IPS DF 6.9 (cell line): Measurements from ENCODE around the gene PBX3.
A peak's percentile ranks its signal among the peaks of the same experiment; 100 is the strongest.

ENCODE experiments used
- DNase-seq: peaks from one replicate; pipeline ENCODE4 v3.0.0-alpha.2; 2013; ENCODE audit warnings: low read depth, low spot score
- H3K27ac ChIP-seq: one replicate; pipeline ENCODE4 v1.5.1; 2013; ENCODE audit warnings: low read length, control low read depth
- H3K27me3 ChIP-seq: 2 replicates; pipeline ENCODE4 v1.6.1; 2013; ENCODE audit warnings: mild to moderate bottlenecking, low read length; ENCODE audit not compliant: control insufficient read depth, insufficient read depth
- H3K36me3 ChIP-seq: 2 replicates; pipeline ENCODE4 v1.6.1; 2013; ENCODE audit warnings: low read length; ENCODE audit not compliant: control insufficient read depth, insufficient read depth
- H3K4me1 ChIP-seq: 2 replicates; pipeline ENCODE4 v1.6.1; 2013; ENCODE audit warnings: low read length; ENCODE audit not compliant: control insufficient read depth, insufficient read depth
- H3K4me3 ChIP-seq: 2 replicates; pipeline ENCODE4 v1.5.1; 2013; ENCODE audit warnings: mild to moderate bottlenecking, low read length
- H3K9me3 ChIP-seq: 2 replicates; pipeline ENCODE4 v1.6.1; 2013; ENCODE audit warnings: low read length, inconsistent platforms; ENCODE audit not compliant: control insufficient read depth, insufficient read depth
- WGBS: extraction: QIAGEN DNeasy Blood & Tissue Kit; methylation state at CpG from one replicate; pipeline ENCODE4 v1.1.7; 2013; ENCODE audit warnings: mixed read lengths, missing lambda C conversion rate; ENCODE audit not compliant: insufficient read length, insufficient coverage; 5-methylcytosine and 5-hydroxymethylcytosine counted together

Gene PBX3

DNA sequence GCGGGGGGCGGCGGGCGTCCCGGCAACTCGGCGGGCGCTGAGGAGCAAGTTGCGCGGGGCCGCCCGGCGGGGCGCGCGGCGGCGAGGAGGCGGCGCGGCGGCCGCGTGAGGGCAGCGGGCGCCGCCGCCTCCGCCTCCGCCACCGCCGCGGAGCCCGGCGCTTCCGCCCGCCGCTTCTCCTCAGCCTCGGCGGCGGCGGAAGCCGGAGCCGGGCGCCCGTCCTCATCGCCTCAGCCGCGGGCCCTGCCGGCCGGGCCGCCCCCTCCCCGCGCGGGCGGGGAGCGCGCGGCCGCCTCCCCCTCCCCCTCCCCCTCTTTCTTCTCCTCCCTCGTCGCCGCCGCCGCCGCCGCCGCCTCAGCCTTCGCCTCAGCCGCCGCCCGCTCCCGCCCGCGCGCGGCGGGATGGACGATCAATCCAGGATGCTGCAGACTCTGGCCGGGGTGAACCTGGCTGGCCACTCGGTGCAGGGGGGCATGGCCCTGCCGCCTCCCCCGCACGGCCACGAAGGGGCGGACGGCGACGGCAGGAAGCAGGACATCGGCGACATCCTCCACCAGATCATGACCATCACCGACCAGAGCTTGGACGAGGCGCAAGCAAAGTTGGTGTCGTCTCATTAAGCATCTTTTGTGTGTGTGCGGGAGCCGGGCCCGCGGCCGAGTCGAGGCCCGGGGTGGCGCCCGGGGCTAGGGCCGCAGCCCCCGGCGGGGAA lies at the start of gene PBX3:
Gene PBX3, plus strand, starts transcription at position 321 of the 712 bp plus-strand sequence.
- no peaks in the 10 kb centered on the region for H3K27me3 ChIP-seq
- H3K9me3 ChIP-seq, result no peaks in the 10 kb centered on the region
- H3K4me1 ChIP-seq, result no peaks in the 10 kb centered on the region
- H3K36me3 ChIP-seq, result no peaks in the 10 kb centered on the region
- H3K4me3 ChIP-seq, result peak within 1 kb of the TSS; percentile 87
- no CpG with 5 or more reads among the region's 107 CpGs for WGBS
- no peak within 1 kb of the TSS for H3K27ac ChIP-seq
- no peak for DNase-seq

DNA sequence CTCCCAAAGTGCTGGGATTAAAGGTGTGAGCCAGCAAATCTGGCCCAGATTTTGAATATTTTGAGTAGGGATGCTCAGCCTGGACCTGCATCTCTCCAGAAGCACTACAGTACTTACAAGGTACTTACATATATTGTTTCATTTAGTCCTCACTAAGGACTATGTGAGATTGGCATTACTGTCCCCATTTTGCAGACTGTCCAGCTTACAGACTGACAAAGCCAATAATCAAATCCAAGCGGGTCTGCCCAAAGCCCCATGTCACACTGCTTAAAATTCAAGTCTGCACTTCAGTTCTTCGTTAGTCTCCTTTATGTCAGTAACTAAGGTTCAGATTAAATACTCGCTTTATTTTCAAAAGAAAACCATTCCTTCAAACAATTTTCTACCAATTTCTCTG lies 47.3 kb upstream of the PBX3 start:
- no peak for DNase-seq
- Histone ChIP-seq H3K4me3 (no peak overlapping the region), H3K27ac (no peak overlapping the region)

DNA sequence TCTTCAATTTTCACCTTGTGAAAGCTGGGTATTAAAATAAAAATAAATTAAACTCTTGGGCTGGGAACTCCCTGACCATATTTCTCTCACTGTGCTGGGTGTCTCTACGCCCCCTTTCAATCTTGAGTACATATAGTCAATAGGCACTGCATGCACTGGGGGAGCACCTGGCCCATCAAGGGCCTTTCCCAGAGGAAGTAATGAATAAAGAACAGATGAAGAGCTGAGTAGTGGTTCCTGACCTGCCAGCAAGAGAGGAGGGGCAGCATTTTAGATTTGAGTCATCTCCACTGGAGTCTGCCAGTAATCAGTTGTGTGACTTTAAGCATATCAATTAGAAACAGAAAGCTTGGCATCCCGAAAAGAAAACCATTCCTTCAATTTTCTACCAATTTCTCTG lies 46.4 kb upstream of the PBX3 start:
- no peak overlapping the region for H3K27ac ChIP-seq
- H3K36me3 ChIP-seq, result no peaks in the 10 kb centered on the region
- no peaks in the 10 kb centered on the region for H3K9me3 ChIP-seq
- no peak overlapping the region for H3K4me3 ChIP-seq
- WGBS, result no CpG with 5 or more reads among the region's 2 CpGs
- 0 out of 2 replicates have a peak, but pooled peaks cover 1% of the 10 kb centered on the region for H3K4me1 ChIP-seq
- H3K27me3 ChIP-seq, result no peaks in the 10 kb centered on the region
- no peak for DNase-seq

More for the DNA sequence above, 47.3 kb upstream of the PBX3 start:
- Histone ChIP-seq H3K27me3 (no peaks in the 10 kb centered on the region), H3K4me1 (peaks cover 4% of the 10 kb centered on the region; the same call in 1 of the 2 replicates), H3K36me3 (no peaks in the 10 kb centered on the region), H3K9me3 (no peaks in the 10 kb centered on the region)
- 100% methylated on average over 1 of the region's 3 CpGs for WGBS

DNA sequence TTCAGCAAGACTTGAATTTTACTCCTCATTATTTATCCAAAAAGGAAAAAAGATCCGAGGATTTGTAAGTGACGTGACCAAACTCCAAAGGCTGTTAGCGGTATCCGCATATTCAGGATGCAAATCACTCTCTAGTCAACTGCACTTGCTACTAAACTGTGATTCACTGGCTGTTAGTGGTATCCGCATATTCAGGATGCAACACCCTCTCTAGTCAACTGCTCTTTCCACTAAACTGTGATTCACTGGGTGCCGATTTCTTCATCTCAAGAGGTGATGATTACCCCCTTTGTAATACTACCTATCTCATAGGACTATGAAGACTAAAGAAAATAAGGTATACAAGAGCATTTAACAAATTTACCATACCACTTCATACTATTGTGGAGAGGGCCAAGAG lies 45.8 kb upstream of the PBX3 start:
- H3K4me3 ChIP-seq, result no peak overlapping the region
- no CpG with 5 or more reads among the region's 6 CpGs for WGBS
- no peaks in the 10 kb centered on the region for H3K36me3 ChIP-seq
- 0 out of 2 replicates have a peak, but pooled peaks cover 1% of the 10 kb centered on the region for H3K4me1 ChIP-seq
- no peaks in the 10 kb centered on the region for H3K9me3 ChIP-seq
- no peak for DNase-seq
- no peaks in the 10 kb centered on the region for H3K27me3 ChIP-seq
- no peak overlapping the region for H3K27ac ChIP-seq

DNA sequence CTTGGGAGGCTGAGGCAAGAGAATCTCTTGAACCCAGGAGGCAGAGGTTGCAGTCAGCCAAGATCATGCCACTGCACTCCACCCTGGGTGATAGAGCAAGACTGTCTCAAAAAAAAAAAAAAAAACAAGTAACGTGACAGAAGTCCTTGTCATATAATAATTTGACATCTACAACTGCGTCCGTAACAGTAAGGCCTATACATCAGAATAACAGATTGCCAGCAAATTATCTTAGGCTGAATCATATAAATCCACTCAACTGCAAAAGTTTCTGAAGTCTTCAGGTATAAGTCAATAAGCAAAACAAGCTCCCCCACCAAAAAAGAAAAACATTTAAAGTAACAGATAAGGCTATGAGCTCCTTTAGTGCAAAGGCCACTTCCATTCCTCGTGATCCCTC lies 43.5 kb upstream of the PBX3 start:
- Histone ChIP-seq H3K4me3 (no peak overlapping the region), H3K36me3 (no peaks in the 10 kb centered on the region), H3K4me1 (peaks cover 3% of the 10 kb centered on the region; the same call in 1 of the 2 replicates), H3K27ac (no peak overlapping the region), H3K27me3 (no peaks in the 10 kb centered on the region), H3K9me3 (no peaks in the 10 kb centered on the region)
- WGBS, result no CpG with 5 or more reads among the region's 4 CpGs
- no peak for DNase-seq

DNA sequence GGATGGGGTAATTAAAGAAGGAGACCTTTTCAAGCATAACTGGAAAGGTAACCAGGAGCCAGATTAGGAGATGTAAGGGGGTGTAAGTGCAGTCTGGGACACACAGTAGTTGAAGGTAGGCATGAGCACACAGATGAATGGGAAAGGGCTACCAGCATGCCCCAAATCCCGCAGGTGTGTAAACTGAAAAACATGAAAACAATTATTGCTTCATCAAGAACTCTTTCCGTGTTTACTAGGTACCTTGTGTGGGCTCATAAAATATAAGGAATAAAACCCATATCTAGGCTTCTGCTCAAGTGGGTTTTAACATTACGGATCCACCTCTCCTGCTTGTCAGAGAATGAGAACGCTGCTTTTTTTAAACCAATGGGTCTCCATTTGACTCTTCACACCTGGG lies 41.3 kb upstream of the PBX3 start:
- peaks cover 3% of the 10 kb centered on the region; the same call in 1 of the 2 replicates for H3K4me1 ChIP-seq
- no peak overlapping the region for H3K27ac ChIP-seq
- no peaks in the 10 kb centered on the region for H3K9me3 ChIP-seq
- no CpG with 5 or more reads among the region's 4 CpGs for WGBS
- no peaks in the 10 kb centered on the region for H3K27me3 ChIP-seq
- no peak for DNase-seq
- no peaks in the 10 kb centered on the region for H3K36me3 ChIP-seq
- peak overlapping the region; percentile 91; the same call in 1 of the 2 replicates for H3K4me3 ChIP-seq

DNA sequence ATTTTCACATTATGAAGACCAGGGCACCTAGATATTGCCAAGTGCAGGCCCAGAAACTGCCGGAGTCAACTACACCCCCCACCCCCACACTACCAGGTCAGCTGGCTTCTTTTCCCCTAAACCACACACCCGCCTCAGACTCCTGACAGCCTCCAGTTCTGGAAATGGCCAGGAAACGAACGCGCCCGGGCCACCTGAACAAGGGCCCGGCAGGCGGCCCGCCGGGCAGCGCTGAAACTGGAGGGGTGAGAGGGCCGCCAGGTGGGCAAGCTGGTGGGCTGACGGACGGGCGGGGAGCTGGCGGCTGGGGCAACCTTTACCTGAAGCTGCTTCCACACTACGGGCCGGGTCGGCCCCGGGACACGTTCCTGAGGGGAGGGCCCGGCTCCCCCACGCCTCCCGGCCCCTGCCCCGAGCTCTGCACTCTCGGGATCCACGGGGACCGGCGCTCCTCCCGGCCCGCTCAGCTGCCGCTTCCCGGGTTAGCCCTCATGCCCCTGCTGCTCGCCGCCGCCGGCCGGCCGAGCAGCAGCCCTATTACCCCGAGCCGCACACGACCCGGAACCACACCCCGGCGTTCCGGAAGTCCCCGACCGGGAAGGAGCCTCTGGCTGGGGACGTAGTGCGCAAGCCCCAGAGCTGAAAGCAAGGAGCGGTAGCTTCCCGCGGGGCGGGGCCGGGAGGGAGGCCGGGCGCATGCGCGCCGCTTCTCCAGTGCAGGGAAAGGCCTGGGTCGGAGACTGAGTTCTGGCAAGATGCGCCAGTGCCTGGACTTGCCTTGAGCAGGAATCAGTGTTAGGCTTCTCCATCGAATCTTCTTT lies 40.3 kb upstream of the PBX3 start, which contains the start of gene MAPKAP1:
Gene MAPKAP1, minus strand, starts transcription at position 558 of the 821 bp plus-strand sequence. CDS start 34,634 bp downstream, outside the sequence.
- no CpG with 5 or more reads among the region's 63 CpGs for WGBS
- Histone ChIP-seq H3K4me1 (peaks cover 1% of the 10 kb centered on the region; the same call in 1 of the 2 replicates), H3K36me3 (no peaks in the 10 kb centered on the region), H3K27me3 (no peaks in the 10 kb centered on the region), H3K4me3 (peak within 1 kb of the TSS; percentile 91), H3K27ac (no peak within 1 kb of the TSS), H3K9me3 (no peaks in the 10 kb centered on the region)
- peak; percentile 91 for DNase-seq

DNA sequence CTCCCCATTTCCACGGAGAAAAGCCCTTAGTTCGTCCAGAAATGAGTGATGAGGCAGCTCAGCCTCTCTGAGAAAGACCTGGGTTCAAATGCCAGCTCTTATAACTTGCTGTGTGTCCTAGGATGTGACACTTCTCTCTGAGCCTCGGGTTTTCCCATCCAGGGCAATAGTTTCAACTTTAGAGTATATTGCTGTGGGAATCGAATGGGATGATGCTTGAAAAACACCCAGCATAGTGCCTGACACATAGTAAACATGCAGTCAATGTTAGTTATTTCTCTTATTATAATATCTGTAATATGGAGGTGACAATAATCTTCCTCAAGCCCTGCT lies 39.7 kb upstream of the PBX3 start:
- Histone ChIP-seq H3K27ac (no peak overlapping the region), H3K4me1 (peaks cover 1% of the 10 kb centered on the region; the same call in 1 of the 2 replicates), H3K4me3 (no peak overlapping the region), H3K36me3 (no peaks in the 10 kb centered on the region), H3K9me3 (no peaks in the 10 kb centered on the region), H3K27me3 (no peaks in the 10 kb centered on the region)
- DNase-seq, result no peak
- WGBS, result no CpG with 5 or more reads among the region's 4 CpGs

DNA sequence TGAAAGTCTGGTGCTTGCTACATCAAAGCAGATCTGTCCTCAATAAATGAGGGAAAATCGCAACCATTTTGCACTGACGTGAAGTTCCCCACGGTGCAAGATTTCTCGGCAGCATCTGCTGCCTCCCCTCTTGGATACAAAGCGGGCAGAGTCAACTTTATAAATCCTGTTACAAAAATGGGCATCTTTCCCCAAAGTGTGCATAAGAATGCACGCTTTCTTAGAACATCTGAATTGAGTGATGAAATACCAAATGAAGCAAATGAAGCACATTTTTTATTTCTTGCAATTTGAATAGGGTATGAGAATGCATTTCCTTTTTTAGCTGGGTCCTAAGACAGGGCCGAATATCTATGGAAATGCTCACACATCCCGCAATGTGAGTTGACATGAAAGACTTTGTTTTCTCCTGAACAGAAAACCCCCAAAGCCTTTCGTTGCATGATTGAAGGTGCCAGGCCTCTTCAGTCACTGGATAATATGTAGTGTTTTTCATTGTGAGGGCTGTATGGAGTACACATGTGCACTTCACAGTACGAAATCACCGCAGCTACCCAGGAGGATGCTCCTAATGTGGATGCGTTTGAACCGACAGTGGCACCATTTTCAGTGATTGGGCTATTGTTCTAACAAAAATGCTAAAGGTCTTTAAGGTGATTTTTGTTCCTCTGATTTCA lies 20.6 kb upstream of the PBX3 start:
- no peaks in the 10 kb centered on the region for H3K4me1 ChIP-seq
- DNase-seq, result no peak
- H3K27me3 ChIP-seq, result no peaks in the 10 kb centered on the region
- no CpG with 5 or more reads among the region's 13 CpGs for WGBS
- H3K27ac ChIP-seq, result no peak overlapping the region
- H3K9me3 ChIP-seq, result no peaks in the 10 kb centered on the region
- H3K4me3 ChIP-seq, result no peak overlapping the region
- no peaks in the 10 kb centered on the region for H3K36me3 ChIP-seq

DNA sequence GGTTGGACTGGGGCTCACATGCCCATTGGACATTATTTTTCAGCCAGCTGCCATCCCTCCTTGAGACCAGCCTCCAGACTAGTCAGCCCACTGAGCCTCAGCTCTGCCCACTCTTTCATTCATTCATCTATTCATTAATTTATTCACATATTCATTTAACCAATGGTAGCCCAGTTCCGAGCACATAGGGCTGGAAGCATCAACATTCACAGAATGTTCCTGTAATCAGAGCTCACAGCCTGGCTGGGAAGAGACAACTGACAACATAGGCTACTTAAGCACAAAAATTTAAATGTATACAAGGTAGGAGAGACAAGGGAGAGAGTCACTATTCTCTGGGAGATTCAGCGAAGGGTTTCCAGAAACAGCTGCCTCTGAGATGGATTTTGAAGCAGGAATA lies 17.0 kb upstream of the PBX3 start:
- no peak overlapping the region for H3K4me3 ChIP-seq
- no peak for DNase-seq
- no peak overlapping the region for H3K27ac ChIP-seq
- WGBS, result no CpG with 5 or more reads among the region's 2 CpGs
- H3K4me1 ChIP-seq, result peaks cover 2% of the 10 kb centered on the region; the same call in 1 of the 2 replicates
- no peaks in the 10 kb centered on the region for H3K36me3 ChIP-seq
- no peaks in the 10 kb centered on the region for H3K27me3 ChIP-seq
- no peaks in the 10 kb centered on the region for H3K9me3 ChIP-seq
